ENCODE data around the gene PRSS1.
A peak's percentile ranks its signal among the peaks of the same experiment; 100 is the strongest.

The PRSS1 gene

DNA sequence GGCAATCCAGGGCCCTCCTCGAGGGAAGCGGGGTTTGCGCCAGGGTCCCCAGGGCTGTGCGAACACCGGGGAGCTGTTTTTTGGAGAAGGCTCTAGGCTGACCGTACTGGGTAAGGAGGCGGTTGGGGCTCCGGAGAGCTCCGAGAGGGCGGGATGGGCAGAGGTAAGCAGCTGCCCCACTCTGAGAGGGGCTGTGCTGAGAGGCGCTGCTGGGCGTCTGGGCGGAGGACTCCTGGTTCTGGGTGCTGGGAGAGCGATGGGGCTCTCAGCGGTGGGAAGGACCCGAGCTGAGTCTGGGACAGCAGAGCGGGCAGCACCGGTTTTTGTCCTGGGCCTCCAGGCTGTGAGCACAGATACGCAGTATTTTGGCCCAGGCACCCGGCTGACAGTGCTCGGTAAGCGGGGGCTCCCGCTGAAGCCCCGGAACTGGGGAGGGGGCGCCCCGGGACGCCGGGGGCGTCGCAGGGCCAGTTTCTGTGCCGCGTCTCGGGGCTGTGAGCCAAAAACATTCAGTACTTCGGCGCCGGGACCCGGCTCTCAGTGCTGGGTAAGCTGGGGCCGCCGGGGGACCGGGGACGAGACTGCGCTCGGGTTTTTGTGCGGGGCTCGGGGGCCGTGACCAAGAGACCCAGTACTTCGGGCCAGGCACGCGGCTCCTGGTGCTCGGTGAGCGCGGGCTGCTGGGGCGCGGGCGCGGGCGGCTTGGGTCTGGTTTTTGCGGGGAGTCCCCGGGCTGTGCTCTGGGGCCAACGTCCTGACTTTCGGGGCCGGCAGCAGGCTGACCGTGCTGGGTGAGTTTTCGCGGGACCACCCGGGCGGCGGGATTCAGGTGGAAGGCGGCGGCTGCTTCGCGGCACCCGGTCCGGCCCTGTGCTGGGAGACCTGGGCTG is 47.5 kb downstream of the PRSS1 start:
- Histone ChIP-seq H3F3A (ENCODE audit: insufficient read depth) (no peaks in the 10 kb centered on the region), H3K79me2 (ENCODE audit: insufficient read depth, low read length) (no peaks in the 10 kb centered on the region), H3K4me2 (ENCODE audit: low read depth, low read length, poor library complexity, severe bottlenecking) (peak overlapping the region; percentile 42), H4K20me1 (ENCODE audit: low read depth, low read length) (no peaks in the 10 kb centered on the region), H3K4me3 (ENCODE audit: insufficient read depth, low read length, poor library complexity, severe bottlenecking) (peak overlapping the region; percentile 47), H3K9ac (ENCODE audit: low read length) (peak overlapping the region; percentile 55), H3K27me3 (ENCODE audit: low read length) (no peaks in the 10 kb centered on the region), H3K36me3 (ENCODE audit: low read length) (no peaks in the 10 kb centered on the region), H3K9me2 (replicated peaks; ENCODE audit: insufficient read depth, low read length) (no peaks in the 10 kb centered on the region), H3K9me3 (ENCODE audit: insufficient read depth, low read length) (no peaks in the 10 kb centered on the region), H3K27ac (ENCODE audit: low read depth, low read length) (peak overlapping the region; percentile 27), H2AFZ (ENCODE audit: low read depth, low read length, severe bottlenecking) (peak overlapping the region; percentile 34)
- TF ChIP-seq, protein P1, sequence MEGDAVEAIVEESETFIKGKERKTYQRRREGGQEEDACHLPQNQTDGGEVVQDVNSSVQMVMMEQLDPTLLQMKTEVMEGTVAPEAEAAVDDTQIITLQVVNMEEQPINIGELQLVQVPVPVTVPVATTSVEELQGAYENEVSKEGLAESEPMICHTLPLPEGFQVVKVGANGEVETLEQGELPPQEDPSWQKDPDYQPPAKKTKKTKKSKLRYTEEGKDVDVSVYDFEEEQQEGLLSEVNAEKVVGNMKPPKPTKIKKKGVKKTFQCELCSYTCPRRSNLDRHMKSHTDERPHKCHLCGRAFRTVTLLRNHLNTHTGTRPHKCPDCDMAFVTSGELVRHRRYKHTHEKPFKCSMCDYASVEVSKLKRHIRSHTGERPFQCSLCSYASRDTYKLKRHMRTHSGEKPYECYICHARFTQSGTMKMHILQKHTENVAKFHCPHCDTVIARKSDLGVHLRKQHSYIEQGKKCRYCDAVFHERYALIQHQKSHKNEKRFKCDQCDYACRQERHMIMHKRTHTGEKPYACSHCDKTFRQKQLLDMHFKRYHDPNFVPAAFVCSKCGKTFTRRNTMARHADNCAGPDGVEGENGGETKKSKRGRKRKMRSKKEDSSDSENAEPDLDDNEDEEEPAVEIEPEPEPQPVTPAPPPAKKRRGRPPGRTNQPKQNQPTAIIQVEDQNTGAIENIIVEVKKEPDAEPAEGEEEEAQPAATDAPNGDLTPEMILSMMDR (IDR thresholded peaks at IDR 0.05; ENCODE audit: insufficient read depth, low read length, poor library complexity, severe bottlenecking): no peak
- peak; percentile 73; the same call in 1 of the 2 replicates for TF ChIP-seq EZH2phosphoT487 (conservative IDR thresholded peaks at IDR 0.05; ENCODE audit: low read length)

DNA sequence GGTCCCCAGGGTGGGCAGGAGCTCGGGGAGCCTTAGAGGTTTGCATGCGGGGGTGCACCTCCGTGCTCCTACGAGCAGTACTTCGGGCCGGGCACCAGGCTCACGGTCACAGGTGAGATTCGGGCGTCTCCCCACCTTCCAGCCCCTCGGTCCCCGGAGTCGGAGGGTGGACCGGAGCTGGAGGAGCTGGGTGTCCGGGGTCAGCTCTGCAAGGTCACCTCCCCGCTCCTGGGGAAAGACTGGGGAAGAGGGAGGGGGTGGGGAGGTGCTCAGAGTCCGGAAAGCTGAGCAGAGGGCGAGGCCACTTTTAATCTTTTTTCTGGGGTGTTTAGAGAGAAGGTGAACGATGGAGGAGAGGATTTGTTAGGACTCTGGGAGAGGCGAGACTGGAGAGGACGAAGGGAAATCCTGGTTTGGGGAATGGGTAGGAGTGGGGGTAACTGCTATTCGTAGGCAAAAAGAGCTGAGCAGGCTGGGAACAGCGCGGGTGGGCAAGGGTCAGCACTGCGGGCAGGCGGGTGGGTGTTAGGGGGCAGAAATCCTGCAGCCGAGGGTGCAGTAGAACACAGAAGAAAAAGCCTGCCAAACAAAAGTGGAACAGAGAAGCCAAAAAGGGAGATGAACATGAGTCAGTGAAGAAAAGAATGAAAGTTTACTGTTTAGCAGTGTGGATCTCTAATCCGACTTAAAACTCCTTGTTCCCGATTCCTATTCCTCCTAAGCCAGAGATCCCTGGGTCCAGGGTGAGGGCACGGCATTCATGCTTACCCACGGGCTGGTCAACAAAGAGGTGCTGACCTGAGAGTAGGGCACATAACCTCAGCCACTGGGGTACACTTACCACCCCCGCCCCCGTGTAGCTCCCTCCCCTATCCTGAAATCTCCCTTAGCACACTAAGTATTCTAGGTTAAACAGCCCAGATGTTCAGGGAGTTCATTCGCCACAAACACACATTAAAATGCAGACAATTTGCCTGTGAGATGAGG is 48.4 kb downstream of the PRSS1 start:
- H3K27ac ChIP-seq (ENCODE audit: low read depth, low read length): peak overlapping the region; percentile 27
- H3K4me3 ChIP-seq (ENCODE audit: insufficient read depth, low read length, poor library complexity, severe bottlenecking): peak overlapping the region; percentile 47
- H3K27me3 ChIP-seq (ENCODE audit: low read length): no peaks in the 10 kb centered on the region
- H4K20me1 ChIP-seq (ENCODE audit: low read depth, low read length): no peaks in the 10 kb centered on the region
- no peaks in the 10 kb centered on the region for H3F3A ChIP-seq (ENCODE audit: insufficient read depth)
- no peak for TF ChIP-seq EZH2phosphoT487 (conservative IDR thresholded peaks at IDR 0.05; ENCODE audit: low read length)
- TF ChIP-seq, protein P1 (IDR thresholded peaks at IDR 0.05; ENCODE audit: insufficient read depth, low read length, poor library complexity, severe bottlenecking): no peak
- no peaks in the 10 kb centered on the region for H3K9me2 ChIP-seq (replicated peaks; ENCODE audit: insufficient read depth, low read length)
- H3K4me2 ChIP-seq (ENCODE audit: low read depth, low read length, poor library complexity, severe bottlenecking): peak overlapping the region; percentile 42
- no peaks in the 10 kb centered on the region for H3K9me3 ChIP-seq (ENCODE audit: insufficient read depth, low read length)
- H2AFZ ChIP-seq (ENCODE audit: low read depth, low read length, severe bottlenecking): peak overlapping the region; percentile 34
- no peaks in the 10 kb centered on the region for H3K36me3 ChIP-seq (ENCODE audit: low read length)
- H3K9ac ChIP-seq (ENCODE audit: low read length): peak overlapping the region; percentile 55
- no peaks in the 10 kb centered on the region for H3K79me2 ChIP-seq (ENCODE audit: insufficient read depth, low read length)

DNA sequence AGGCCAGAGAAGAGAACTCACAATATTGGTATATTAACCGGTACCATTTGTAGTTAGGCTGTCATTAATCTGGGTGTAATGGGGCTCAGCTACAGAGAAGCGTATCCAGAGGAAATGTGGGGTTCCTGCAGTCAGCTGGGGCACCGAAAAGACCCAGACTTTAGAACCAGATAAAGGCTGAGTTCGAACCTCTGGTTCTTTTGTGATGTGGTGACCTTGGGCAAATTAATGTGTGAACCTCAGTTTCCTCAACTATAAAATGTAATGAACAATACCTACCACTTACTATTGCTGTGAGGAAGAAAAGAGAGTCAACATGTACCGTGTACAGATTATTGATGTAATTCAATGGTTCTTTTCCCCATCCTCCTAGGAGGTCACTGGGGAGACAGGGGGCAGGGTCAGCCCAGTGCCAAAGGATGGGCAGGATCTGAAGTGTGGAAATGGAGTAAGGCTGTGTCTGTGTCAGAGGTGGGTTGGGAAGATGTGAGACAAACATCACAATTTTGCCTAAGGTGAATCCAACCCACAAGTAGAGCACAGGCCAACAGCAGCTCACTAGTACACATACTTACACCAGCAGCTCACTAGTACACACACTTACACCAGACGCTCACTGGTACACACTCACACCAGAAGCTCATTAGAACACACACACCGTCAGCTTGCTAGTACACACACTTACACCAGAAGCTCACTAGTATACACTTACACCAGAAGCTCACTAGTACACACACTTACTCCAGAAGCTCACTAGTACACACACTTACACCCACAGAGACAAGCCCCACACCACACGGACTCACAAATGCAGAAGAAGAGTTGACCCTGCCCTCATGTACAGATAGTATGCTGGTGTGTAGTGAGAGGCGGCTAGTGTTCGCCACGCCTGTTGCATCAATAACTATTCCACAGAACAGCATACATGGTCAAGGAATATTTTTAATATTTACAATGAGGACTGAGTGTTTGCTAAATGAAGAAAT is 49.5 kb downstream of the PRSS1 start:
- no peaks in the 10 kb centered on the region for H3K9me3 ChIP-seq (ENCODE audit: insufficient read depth, low read length)
- no peaks in the 10 kb centered on the region for H4K20me1 ChIP-seq (ENCODE audit: low read depth, low read length)
- H3F3A ChIP-seq (ENCODE audit: insufficient read depth): no peaks in the 10 kb centered on the region
- H3K27me3 ChIP-seq (ENCODE audit: low read length): no peaks in the 10 kb centered on the region
- peak overlapping the region; percentile 47 for H3K4me3 ChIP-seq (ENCODE audit: insufficient read depth, low read length, poor library complexity, severe bottlenecking)
- peak overlapping the region; percentile 42 for H3K4me2 ChIP-seq (ENCODE audit: low read depth, low read length, poor library complexity, severe bottlenecking)
- TF ChIP-seq, protein P1 (IDR thresholded peaks at IDR 0.05; ENCODE audit: insufficient read depth, low read length, poor library complexity, severe bottlenecking): no peak
- TF ChIP-seq EZH2phosphoT487 (conservative IDR thresholded peaks at IDR 0.05; ENCODE audit: low read length): no peak
- peak overlapping the region; percentile 16; the same call in 1 of the 2 replicates for H3K27ac ChIP-seq (ENCODE audit: low read depth, low read length)
- H3K79me2 ChIP-seq (ENCODE audit: insufficient read depth, low read length): no peaks in the 10 kb centered on the region
- no peaks in the 10 kb centered on the region for H3K9me2 ChIP-seq (replicated peaks; ENCODE audit: insufficient read depth, low read length)
- no peak overlapping the region for H2AFZ ChIP-seq (ENCODE audit: low read depth, low read length, severe bottlenecking)
- no peaks in the 10 kb centered on the region for H3K36me3 ChIP-seq (ENCODE audit: low read length)
- peak overlapping the region; percentile 55 for H3K9ac ChIP-seq (ENCODE audit: low read length)

Data from SU-DHL-6 (cell line).